GM19239 (cell line): ENCODE measurements around the gene VENTX.

Experiments used
- DNase-seq: peaks from one replicate; pipeline ENCODE4 v3.0.0; 2011; ENCODE audit warnings: low spot score; ENCODE audit not compliant: insufficient read length
- FAIRE-seq: peaks from 2 replicates; lab custom pipeline; 2011; peaks lifted over from hg19 to GRCh38; lab: Jason Lieb, UNC

VENTX gene

GRCh38 chr10:133201948-133202725 lies 35.5 kb upstream of the VENTX start:
- DNase-seq: no peak
- no peak for FAIRE-seq

- DNase-seq (no peak), FAIRE-seq (no peak)
Observed at GRCh38 chr10:133202778-133203651, 34.6 kb upstream of the VENTX start.

DNA sequence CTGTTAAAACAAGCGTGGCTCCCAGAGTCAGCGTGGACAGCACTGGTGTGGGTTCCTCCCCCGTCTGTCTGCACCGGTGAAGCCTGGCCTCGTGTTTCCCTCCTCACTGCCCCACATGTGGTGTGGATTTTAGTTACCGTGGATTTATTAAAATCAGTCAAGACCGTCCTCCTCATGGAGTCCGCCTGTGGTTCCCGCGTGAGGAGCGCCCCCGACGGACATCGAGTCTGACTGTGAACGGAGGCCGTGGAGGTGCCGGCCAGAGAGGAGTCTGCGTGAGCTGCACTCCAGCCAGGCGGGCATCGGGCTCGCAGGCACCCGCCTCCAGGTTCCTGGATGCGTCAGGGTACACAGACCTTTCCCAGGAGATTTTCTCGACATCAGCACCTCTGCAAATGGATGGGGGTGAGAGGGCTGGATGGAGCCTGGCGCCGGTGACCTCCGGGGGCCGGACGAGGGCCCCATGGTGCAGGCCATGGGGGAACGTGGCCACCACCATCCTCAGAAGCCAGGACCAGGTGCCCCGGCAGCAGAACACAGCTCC lies 33.9 kb upstream of the VENTX start:
- no peak for FAIRE-seq
- no peak for DNase-seq

DNA sequence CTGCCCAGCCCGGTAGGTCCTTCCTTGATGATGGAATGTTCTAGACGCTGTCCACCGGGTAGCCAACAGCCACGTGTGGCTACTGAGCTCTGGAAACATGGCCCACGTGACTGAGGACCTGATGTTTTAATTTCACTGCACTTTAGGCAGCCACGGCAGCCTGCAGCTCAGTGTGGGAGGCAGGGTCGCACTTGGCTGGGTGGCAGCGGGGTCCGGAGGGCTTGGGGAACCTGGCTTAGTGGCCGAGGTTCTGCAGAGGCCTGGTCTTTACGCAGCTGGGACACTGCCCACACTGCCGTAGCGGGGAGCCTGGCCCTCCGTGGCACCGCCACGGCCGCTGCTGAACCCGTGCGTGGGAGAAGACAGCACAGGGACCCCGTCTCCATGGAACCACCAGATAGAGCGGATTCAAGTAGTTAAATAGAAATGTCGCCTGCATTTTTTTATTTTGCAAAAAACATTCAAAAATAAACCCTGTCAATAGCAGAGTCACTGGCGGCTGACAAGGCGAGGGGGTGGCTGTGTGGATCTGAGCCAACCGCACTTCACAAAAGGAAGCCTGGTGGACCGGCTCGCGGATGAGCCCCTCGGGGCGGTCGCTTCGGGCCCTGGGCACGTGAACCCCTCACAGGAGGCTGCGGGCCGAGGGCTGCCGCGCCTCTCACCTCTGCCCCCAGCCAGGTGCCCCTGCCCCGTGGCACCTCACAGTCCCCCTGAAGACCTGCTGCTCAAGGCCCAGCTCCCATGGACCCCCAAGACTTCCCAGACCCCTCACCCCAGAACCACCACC lies 33.2 kb upstream of the VENTX start:
- DNase-seq (no peak), FAIRE-seq (no peak)

- FAIRE-seq: no peak
- DNase-seq: no peak
Observed at GRCh38 chr10:133205146-133205545, 32.5 kb upstream of the VENTX start.

- FAIRE-seq (no peak), DNase-seq (no peak)
Observed at GRCh38 chr10:133206356-133207040, 31.2 kb upstream of the VENTX start.

- no peak for DNase-seq
- FAIRE-seq: no peak
Observed at GRCh38 chr10:133207041-133207600, 30.5 kb upstream of the VENTX start.

- DNase-seq (no peak), FAIRE-seq (no peak)
Observed at GRCh38 chr10:133207627-133208026, 30.0 kb upstream of the VENTX start.

GRCh38 chr10:133208466-133208865 lies 29.2 kb upstream of the VENTX start:
- no peak for FAIRE-seq
- no peak for DNase-seq

GRCh38 chr10:133209117-133209516 lies 28.5 kb upstream of the VENTX start:
- FAIRE-seq: no peak
- DNase-seq: no peak

DNA sequence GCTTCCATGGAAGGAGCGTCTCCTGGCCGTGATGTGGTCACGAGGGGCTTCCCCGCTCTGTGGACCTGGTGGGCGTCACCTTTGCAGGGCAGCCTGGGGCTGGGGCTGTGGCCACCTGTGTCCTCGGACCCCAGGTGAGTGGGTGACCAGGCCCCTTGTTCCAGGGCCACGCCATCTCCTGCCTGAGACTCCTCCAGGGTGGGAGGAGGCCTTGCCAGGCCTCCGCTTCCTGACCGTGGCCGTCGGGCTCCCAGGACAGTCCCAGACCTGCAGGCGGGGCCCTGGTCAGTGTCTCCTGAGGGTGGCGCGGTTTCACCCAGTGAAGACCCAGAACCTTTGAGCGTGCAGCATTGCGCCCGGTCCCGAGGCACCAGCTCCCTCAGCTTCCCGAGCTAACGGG lies 28.0 kb upstream of the VENTX start:
- DNase-seq (no peak), FAIRE-seq (no peak)

DNA sequence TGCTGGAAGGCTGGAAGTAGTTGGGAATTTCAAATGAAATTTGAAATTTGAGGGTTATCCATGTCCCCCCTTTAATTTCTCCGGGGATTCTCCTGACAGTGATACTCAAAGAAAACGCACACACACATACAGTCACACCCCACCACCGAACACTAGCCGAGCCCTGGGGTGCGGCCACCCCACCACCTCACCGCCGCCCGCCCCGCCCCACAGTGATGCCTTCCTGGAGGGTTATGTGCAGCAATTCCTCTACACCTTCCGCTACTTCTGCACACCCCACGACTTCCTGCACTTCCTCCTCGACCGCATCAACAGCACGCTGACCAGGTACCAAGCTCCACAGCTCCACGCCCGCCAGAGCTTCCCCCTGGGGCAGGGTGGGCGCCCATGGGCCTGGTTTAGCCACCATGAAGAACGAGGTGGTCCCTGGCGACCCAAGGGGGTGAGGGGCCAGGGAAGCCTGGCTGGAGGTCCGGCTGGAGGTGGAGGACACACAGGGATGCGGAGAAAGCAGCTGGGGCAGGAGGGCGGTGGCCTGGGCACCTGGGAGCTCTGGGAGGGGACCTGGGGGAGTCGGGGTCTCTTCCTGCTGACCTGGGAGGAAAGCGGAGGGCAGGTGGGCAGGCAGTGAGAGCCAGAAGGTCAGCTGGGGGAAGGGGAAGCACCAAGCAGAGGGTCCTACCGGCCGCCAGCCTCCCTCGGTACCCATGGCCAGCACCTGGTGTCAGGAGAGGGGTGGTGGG lies 27.1 kb upstream of the VENTX start:
- DNase-seq (no peak), FAIRE-seq (no peak)

- no peak for FAIRE-seq
- no peak for DNase-seq
Observed at GRCh38 chr10:133211141-133211830, 26.4 kb upstream of the VENTX start.

GRCh38 chr10:133211959-133212852 lies 25.4 kb upstream of the VENTX start:
- DNase-seq (no peak), FAIRE-seq (no peak)

GRCh38 chr10:133212853-133213494 lies 24.7 kb upstream of the VENTX start:
- no peak for FAIRE-seq
- DNase-seq: no peak

- FAIRE-seq (no peak), DNase-seq (no peak)
Observed at GRCh38 chr10:133213641-133214467, 23.8 kb upstream of the VENTX start.
